ENCODE measurements around the gene JPT2. TPM values are rescaled to one million over a fixed set of nuclear protein-coding genes. Genes with fewer than 3 reads are reported as not detected.

JPT2 gene
- total and polyA plus RNA-seq, 8 donors = 13.5 to 49.3 (median 27.5) TPM

- no peaks in the 10 kb centered on the region for H3K9me3 ChIP-seq
- intact Hi-C loops (cut with DNase I) = no loop called here
- H3K27me3 ChIP-seq = no peaks in the 10 kb centered on the region
- FAIRE-seq = no peak
- H3K4me1 ChIP-seq = no peaks in the 10 kb centered on the region
- no peak for DNase-seq
- 95 to 96% methylated on average over 4 of the region's 4 CpGs for WGBS, 2 donors
- H3K27ac ChIP-seq = no peak overlapping the region
- H3K4me3 ChIP-seq = no peak overlapping the region
- ATAC-seq = no peak
- peaks cover 2 to 10% (median 8%) of the 10 kb centered on the region in 3 donors for H3K36me3 ChIP-seq
- TF ChIP-seq, protein P1, sequence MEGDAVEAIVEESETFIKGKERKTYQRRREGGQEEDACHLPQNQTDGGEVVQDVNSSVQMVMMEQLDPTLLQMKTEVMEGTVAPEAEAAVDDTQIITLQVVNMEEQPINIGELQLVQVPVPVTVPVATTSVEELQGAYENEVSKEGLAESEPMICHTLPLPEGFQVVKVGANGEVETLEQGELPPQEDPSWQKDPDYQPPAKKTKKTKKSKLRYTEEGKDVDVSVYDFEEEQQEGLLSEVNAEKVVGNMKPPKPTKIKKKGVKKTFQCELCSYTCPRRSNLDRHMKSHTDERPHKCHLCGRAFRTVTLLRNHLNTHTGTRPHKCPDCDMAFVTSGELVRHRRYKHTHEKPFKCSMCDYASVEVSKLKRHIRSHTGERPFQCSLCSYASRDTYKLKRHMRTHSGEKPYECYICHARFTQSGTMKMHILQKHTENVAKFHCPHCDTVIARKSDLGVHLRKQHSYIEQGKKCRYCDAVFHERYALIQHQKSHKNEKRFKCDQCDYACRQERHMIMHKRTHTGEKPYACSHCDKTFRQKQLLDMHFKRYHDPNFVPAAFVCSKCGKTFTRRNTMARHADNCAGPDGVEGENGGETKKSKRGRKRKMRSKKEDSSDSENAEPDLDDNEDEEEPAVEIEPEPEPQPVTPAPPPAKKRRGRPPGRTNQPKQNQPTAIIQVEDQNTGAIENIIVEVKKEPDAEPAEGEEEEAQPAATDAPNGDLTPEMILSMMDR (IDR thresholded peaks at IDR 0.05) = no peak
These were observed 27.9 kb upstream of the JPT2 start for GRCh38 chr16:1650131-1650530.

- Histone ChIP-seq H3K9me3 (no peaks in the 10 kb centered on the region), H3K27ac (no peak overlapping the region), H3K4me1 (no peaks in the 10 kb centered on the region), H3K4me3 (no peak overlapping the region), H3K27me3 (no peaks in the 10 kb centered on the region), H3K36me3 (peaks cover 2 to 19% (median 12%) of the 10 kb centered on the region in 3 donors)
- FAIRE-seq = no peak
- peak in 1 of 4 donors; percentile 14 for ATAC-seq
- intact Hi-C loops (cut with DNase I) = no loop called here
- TF ChIP-seq, protein P1 (IDR thresholded peaks at IDR 0.05) = no peak
- no peak for DNase-seq
- WGBS, 2 donors = 90 to 93% methylated on average over 12 of the region's 12 CpGs
These were observed 26.7 kb upstream of the JPT2 start for GRCh38 chr16:1651094-1651973.

DNA sequence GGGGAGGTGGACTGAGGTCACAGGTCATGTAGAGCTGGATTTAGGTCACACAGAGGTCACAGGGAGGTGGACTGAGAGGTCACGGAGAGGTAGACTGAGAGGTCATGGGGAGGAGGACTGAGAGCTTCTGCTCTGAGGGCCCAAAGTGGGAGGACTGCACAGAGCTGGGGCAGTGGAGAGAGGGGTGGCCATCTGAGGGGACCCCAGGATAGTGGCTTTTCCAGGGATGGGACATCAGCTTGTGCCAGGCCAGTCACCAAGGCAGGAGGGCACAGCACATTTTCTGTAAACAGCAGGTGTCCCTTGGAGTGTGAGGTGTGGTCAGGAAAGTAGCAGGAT, 26.1 kb upstream of the JPT2 start:
- Histone ChIP-seq H3K27ac (no peak overlapping the region), H3K4me3 (no peak overlapping the region), H3K36me3 (peaks cover 2 to 25% (median 12%) of the 10 kb centered on the region in 3 donors), H3K4me1 (no peaks in the 10 kb centered on the region), H3K27me3 (no peaks in the 10 kb centered on the region), H3K9me3 (no peaks in the 10 kb centered on the region)
- 92 to 98% methylated on average over 1 of the region's 1 CpG for WGBS, 2 donors
- intact Hi-C loops (cut with DNase I) = no loop called here
- DNase-seq (no peak), FAIRE-seq (no peak), ATAC-seq (no peak)
- TF ChIP-seq, protein P1 (IDR thresholded peaks at IDR 0.05) = no peak

GRCh38 chr16:1653023-1653422, 25.1 kb upstream of the JPT2 start:
- intact Hi-C loops (cut with DNase I) = no loop called here
- TF ChIP-seq, protein P1 (IDR thresholded peaks at IDR 0.05) = no peak
- no peak for FAIRE-seq
- Histone ChIP-seq H3K27me3 (no peaks in the 10 kb centered on the region), H3K9me3 (no peaks in the 10 kb centered on the region), H3K27ac (no peak overlapping the region), H3K4me3 (no peak overlapping the region), H3K4me1 (no peaks in the 10 kb centered on the region), H3K36me3 (peaks cover 2 to 27% (median 12%) of the 10 kb centered on the region in 3 donors)
- ATAC-seq = no peak
- no peak for DNase-seq
- WGBS, 2 donors = 94 to 95% methylated on average over 15 of the region's 15 CpGs
